OCI-LY1 (cell line): ENCODE measurements around the gene OPHN1.

Experiments
- CTCF ChIP-seq: fragments of 200-600 bp; sonication (generic), shearing (Covaris generic); IDR thresholded peaks from 2 replicates; pipeline ENCODE4 v1.5.1; 2017; ENCODE audit warnings: mild to moderate bottlenecking, antibody characterized with exemption, low read length, moderate library complexity, mixed read lengths
- EZH2 ChIP-seq: fragments of 200-600 bp; sonication (generic), shearing (Covaris generic); IDR thresholded peaks from 2 replicates; pipeline ENCODE4 v1.8.0; 2017; ENCODE audit warnings: borderline replicate concordance, mixed run types, mild to moderate bottlenecking, antibody characterized with exemption, low read length, moderate library complexity, mixed read lengths

GRCh38 chrX:68180579-68180978, 252.7 kb downstream of the OPHN1 start:
- TF ChIP-seq CTCF (no peak), EZH2 (no peak)
